Esophagus squamous epithelium (tissue), 5 donors: ENCODE measurements around the gene SAMD1. TPM values are rescaled to one million over a fixed set of nuclear protein-coding genes. Genes with fewer than 3 reads are reported as not detected.

Source experiments
- DNase-seq: peaks from one replicate; lab custom pipeline; 2025; lab: John Stamatoyannopoulos, UW
- H3K27ac ChIP-seq, 4 donors: fragments of 200-600 bp; sonication (generic); one replicate each; pipeline ENCODE4 v1.5.1; 2016 to 2019; ENCODE audit warnings: mild to moderate bottlenecking in 1 of 4
- H3K27me3 ChIP-seq, 4 donors: fragments of 200-600 bp; sonication (generic); 1 replicate in 3 of 4; 2 replicates in 1 of 4; pipeline versions ENCODE4 v1.5.1 to v1.6.0; 2017 to 2021; ENCODE audit warnings: antibody characterized with exemption in 1 of 4
- H3K36me3 ChIP-seq, 3 donors: fragments of 200-600 bp; sonication (generic); one replicate each; pipeline ENCODE4 v1.5.1; 2016 to 2019
- H3K4me1 ChIP-seq, 3 donors: fragments of 200-600 bp; sonication (generic); one replicate each; pipeline ENCODE4 v1.5.1; 2017 to 2019
- H3K4me3 ChIP-seq, 4 donors: fragments of 200-600 bp; sonication (generic); 1 replicate in 3 of 4; 2 replicates in 1 of 4; pipeline ENCODE4 v1.5.1; 2016 to 2019; ENCODE audit warnings: mild to moderate bottlenecking in 2 of 4, moderate library complexity in 1 of 4
- H3K9me3 ChIP-seq, 3 donors: fragments of 200-600 bp; sonication (generic); one replicate each; pipeline ENCODE4 v1.5.1; 2016 to 2019
- POLR2A ChIP-seq, 4 donors: fragments of 450-650 bp; IDR thresholded peaks; one replicate each; pipeline ENCODE4 v1.6.1; 2017; ENCODE audit warnings: antibody characterized with exemption in 4 of 4, mild to moderate bottlenecking in 4 of 4, moderate library complexity in 3 of 4
- WGBS, 2 donors: methylation state at CpG; one replicate each; pipeline ENCODE4 v1.1.5; 2018; 5-methylcytosine and 5-hydroxymethylcytosine counted together
- intact Hi-C: fragments of 100-400 bp; cut with DNase I; formaldehyde crosslinking; loops from one replicate; pipeline ENCODE4 v1.15.0; 2022
- total RNA-seq, 4 donors: library from RNA; depleted of rRNA; stranded (reverse); fragments of >200 nt; gene quantifications; one replicate each; pipeline ENCODE4 v1.1.0, GENCODE V29; 2016
- TF ChIP-seq, protein P1 (sequence below), 6 experiments: fragments of 450-650 bp in 4 of 6; fragments of 200-600 bp in 2 of 6; sonication (generic) in 2 of 6; IDR thresholded peaks; one replicate each; pipeline ENCODE4 v1.5.1; 2016 to 2019; ENCODE audit warnings: antibody characterized with exemption in 6 of 6, mild to moderate bottlenecking in 4 of 6, moderate library complexity in 4 of 6
- donor health status: DM: yes; HTN: yes; CAD: no.

The SAMD1 gene
- total RNA-seq, 4 donors from 2014 or later = 16.8 to 32.2 (median 27.1) TPM

DNA sequence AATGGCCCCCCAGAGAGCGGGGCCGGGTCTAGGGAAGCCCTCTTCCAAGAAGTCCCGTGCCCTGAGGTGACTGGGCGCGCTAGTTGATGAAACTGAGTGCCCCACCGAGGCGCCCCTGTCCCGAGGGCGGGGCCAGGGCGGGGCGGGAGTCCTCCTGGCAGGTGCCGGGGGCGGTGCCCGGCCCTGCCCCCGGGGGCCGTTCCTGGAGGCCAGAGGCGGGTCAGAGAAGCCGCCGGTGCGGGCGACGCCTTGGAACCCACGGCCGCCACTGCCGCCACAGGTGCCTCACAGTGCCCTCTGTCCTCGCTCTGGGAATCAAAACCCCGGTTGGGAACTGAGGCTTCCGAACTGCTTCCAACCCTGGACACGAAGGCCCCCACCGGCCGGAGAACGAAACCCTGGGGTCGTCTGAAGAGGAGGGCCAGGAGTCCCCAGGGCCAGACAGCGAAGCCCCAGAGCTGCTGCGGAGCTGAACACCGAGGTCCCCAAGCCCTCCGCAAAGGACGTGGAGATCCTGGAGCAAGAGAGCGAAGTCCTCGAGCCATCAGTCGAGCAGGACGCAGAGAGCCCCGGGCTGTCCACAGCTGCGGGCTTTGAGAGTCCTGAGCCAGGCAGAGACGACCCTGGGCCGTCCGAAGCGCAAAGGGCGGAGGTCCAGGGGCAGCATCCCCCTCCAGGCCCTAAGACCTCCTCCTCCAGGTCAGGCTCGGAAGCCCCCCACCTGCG is 17.9 kb downstream of the SAMD1 start, which contains the start of gene MISP3:
TSS of gene MISP3 (plus strand) at position 252 of the 726 bp plus-strand sequence. CDS start 524 bp downstream, outside the sequence.
- TF ChIP-seq, protein P1, sequence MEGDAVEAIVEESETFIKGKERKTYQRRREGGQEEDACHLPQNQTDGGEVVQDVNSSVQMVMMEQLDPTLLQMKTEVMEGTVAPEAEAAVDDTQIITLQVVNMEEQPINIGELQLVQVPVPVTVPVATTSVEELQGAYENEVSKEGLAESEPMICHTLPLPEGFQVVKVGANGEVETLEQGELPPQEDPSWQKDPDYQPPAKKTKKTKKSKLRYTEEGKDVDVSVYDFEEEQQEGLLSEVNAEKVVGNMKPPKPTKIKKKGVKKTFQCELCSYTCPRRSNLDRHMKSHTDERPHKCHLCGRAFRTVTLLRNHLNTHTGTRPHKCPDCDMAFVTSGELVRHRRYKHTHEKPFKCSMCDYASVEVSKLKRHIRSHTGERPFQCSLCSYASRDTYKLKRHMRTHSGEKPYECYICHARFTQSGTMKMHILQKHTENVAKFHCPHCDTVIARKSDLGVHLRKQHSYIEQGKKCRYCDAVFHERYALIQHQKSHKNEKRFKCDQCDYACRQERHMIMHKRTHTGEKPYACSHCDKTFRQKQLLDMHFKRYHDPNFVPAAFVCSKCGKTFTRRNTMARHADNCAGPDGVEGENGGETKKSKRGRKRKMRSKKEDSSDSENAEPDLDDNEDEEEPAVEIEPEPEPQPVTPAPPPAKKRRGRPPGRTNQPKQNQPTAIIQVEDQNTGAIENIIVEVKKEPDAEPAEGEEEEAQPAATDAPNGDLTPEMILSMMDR (IDR thresholded peaks at IDR 0.05) = no peak
- no peak for TF ChIP-seq POLR2A (IDR thresholded peaks at IDR 0.05)
- H3K9me3 ChIP-seq = no peaks in the 10 kb centered on the region
- no peak for DNase-seq
- peak within 1 kb of the TSS; percentile 91 to 97 (median 95) for H3K27ac ChIP-seq
- H3K4me3 ChIP-seq = peak within 1 kb of the TSS; percentile 52 to 78 (median 72)
- no CpG with 5 or more reads among the region's 51 CpGs for WGBS, 2 donors
- no peaks in the 10 kb centered on the region for H3K36me3 ChIP-seq
- intact Hi-C loops = loop anchor here (10.0 kb wide), 1 partner anchor 188 kb away; no protein-coding TSS in a partner anchor
- peaks cover 21 to 41% (median 22%) of the 10 kb centered on the region in 3 donors for H3K4me1 ChIP-seq
- H3K27me3 ChIP-seq = no peaks in the 10 kb centered on the region

DNA sequence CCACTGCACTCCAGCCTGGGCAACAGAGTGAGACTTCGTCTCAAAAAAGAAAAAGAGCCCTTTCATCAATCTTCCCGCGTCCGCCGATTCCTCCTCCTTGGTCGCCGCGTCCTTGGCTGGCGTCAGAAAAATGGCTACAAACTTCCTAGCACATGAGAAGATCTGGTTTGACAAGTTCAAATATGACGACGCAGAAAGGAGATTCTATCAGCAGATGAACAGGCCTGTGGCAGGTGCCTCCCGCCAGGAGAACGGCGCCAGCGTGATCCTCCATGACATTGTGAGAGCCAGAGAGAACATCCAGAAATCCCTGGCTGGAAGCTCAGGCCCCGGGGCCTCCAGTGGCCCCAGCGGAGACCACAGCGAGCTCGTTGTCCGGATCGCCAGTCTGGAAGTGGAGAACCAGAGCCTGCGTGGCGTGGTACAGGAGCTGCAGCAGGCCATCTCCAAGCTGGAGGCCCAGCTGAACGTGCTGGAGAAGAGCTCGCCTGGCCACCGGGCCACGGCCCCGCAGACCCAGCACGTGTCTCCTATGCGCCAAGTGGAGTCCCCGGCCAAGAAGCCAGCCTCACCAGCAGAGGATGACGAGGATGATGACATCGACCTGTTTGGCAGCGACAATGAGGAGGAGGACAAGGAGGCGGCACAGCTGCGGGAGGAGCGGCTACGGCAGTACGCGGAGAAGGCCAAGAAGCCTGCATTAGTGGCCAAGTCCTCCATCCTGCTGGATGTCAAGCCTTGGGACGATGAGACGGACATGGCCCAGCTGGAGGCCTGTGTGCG is 20.1 kb downstream of the SAMD1 start:
- H3K27ac ChIP-seq = no peak overlapping the region
- H3K4me1 ChIP-seq = peaks cover 17 to 36% (median 21%) of the 10 kb centered on the region in 3 donors
- DNase-seq = no peak
- intact Hi-C loops = loop anchor here (10.0 kb wide), 1 partner anchor 186 kb away; no protein-coding TSS in a partner anchor
- no peak overlapping the region for H3K4me3 ChIP-seq
- TF ChIP-seq, protein P1 (IDR thresholded peaks at IDR 0.05) = no peak
- TF ChIP-seq POLR2A (IDR thresholded peaks at IDR 0.05) = no peak
- no peaks in the 10 kb centered on the region for H3K9me3 ChIP-seq
- no peaks in the 10 kb centered on the region for H3K36me3 ChIP-seq
- 87 to 90% methylated on average over 15 to 35 of the region's 43 CpGs for WGBS, 2 donors
- no peaks in the 10 kb centered on the region for H3K27me3 ChIP-seq

DNA sequence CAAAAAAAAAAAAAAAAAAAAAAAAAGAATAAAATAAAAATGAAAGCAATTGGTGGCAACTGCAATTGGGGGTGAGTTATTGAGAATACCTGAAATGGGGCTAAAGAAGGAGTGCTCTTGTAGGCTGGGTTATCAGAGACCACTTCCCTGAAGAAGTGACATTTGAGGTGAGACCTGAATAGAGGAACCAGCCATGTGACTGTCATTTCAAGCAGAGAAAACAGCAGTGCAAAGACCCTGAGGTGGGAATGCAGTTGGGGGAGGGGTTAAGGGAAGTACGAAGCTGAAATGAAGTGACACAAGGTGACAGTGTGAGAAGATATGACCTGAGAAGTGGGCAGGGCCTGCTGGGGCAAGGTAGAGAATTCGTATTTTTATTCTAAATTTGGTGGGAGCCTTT is 24.4 kb downstream of the SAMD1 start:
- H3K27me3 ChIP-seq = peaks cover 0 to 25% (median 0%) of the 10 kb centered on the region in 4 donors
- no peak for DNase-seq
- no peaks in the 10 kb centered on the region for H3K36me3 ChIP-seq
- intact Hi-C loops = no loop called here
- H3K4me1 ChIP-seq = peaks cover 0 to 8% (median 6%) of the 10 kb centered on the region in 3 donors
- TF ChIP-seq, protein P1 (IDR thresholded peaks at IDR 0.05) = no peak
- no peak for TF ChIP-seq POLR2A (IDR thresholded peaks at IDR 0.05)
- 57 to 75% methylated on average over 2 of the region's 2 CpGs for WGBS, 2 donors
- no peak overlapping the region for H3K4me3 ChIP-seq
- no peak overlapping the region for H3K27ac ChIP-seq
- no peaks in the 10 kb centered on the region for H3K9me3 ChIP-seq

DNA sequence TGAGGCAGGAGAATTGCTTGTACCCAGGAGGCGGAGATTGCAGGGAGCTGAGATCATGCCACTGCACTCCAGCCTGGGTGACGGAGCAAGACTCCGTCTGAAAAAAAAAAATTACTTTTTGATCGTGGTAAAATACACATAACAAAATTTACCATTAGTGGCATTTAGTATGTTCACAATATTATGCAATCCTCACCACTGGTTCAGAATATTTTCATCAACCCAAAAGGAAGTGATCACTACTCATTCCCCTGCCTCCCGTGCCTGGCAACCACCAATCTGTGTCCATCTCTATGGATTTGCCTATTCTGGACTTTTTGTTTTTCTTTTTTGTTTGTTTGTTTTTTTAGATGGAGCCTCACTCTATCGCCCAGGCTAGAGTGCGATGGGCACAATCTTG is 27.4 kb downstream of the SAMD1 start:
- no peak for TF ChIP-seq POLR2A (IDR thresholded peaks at IDR 0.05)
- TF ChIP-seq, protein P1 (IDR thresholded peaks at IDR 0.05) = no peak
- intact Hi-C loops = no loop called here
- H3K4me3 ChIP-seq = no peak overlapping the region
- no peaks in the 10 kb centered on the region for H3K9me3 ChIP-seq
- WGBS, 2 donors = 69 to 76% methylated on average over 6 to 7 of the region's 7 CpGs
- peaks cover 0 to 56% (median 6%) of the 10 kb centered on the region in 4 donors for H3K27me3 ChIP-seq
- DNase-seq = no peak
- H3K36me3 ChIP-seq = no peaks in the 10 kb centered on the region
- H3K27ac ChIP-seq = no peak overlapping the region
- H3K4me1 ChIP-seq = peaks cover 4 to 17% (median 6%) of the 10 kb centered on the region in 3 donors

DNA sequence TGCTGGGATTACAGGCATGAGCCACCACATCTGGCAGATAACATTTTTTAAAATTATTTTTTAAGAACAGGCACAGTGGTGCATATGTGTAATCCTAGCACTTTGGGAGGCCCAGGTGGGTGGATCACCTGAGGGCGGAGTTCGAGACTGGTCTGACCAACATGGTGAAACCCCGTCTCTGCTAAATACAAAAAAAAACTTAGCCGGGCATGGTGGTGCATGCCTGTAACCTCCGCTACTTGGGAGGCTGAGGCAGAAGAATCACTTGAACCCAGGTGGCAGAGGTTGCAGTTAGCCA is 28.0 kb downstream of the SAMD1 start:
- Histone ChIP-seq H3K36me3 (no peaks in the 10 kb centered on the region), H3K4me1 (peaks cover 8 to 23% (median 11%) of the 10 kb centered on the region in 3 donors), H3K4me3 (no peak overlapping the region), H3K9me3 (no peaks in the 10 kb centered on the region), H3K27ac (no peak overlapping the region), H3K27me3 (peaks cover 0 to 62% (median 6%) of the 10 kb centered on the region in 4 donors)
- 57 to 61% methylated on average over 5 of the region's 5 CpGs for WGBS, 2 donors
- intact Hi-C loops = no loop called here
- TF ChIP-seq, protein P1 (IDR thresholded peaks at IDR 0.05) = no peak
- no peak for TF ChIP-seq POLR2A (IDR thresholded peaks at IDR 0.05)
- DNase-seq = no peak
